B cell (primary cell): ENCODE measurements around the gene CLK2. TPM values are rescaled to one million over a fixed set of nuclear protein-coding genes. Genes with fewer than 3 reads are reported as not detected.
"Not testable (repeated sequence)": the region's sequence is repeated elsewhere in the genome, so short reads cannot be mapped to it uniquely, and the experiment has no call there.

Experiments
- ATAC-seq: fragments of 200-7000 bp; cut with Tn5 transposase; one replicate; pipeline ENCODE4 v1.10.0; 2021; ENCODE audit warnings: low read depth, mild to moderate bottlenecking, moderate number of reproducible peaks, moderate library complexity
- CTCF ChIA-PET: fragments of 350-600 bp; sonication (Branson Sonifier 250); formaldehyde crosslinking; loops from one replicate; lab custom pipeline; 2021; ENCODE audit warnings: antibody characterized with exemption, inconsistent platforms; lab: Charles Lee
- POLR2A ChIA-PET: fragments of 350-600 bp; sonication (Branson Sonifier 250); formaldehyde crosslinking; loops from one replicate; lab custom pipeline; 2021; ENCODE audit warnings: antibody characterized with exemption; lab: Charles Lee
- DNase-seq: peaks from one replicate; pipeline ENCODE4 v3.0.0; 2013
- H2AFZ ChIP-seq: 2 replicates; pipeline ENCODE4 v1.6.1; 2012; ENCODE audit warnings: mild to moderate bottlenecking, low read depth, low read length; ENCODE audit not compliant: insufficient read depth, poor library complexity, severe bottlenecking
- H3K27ac ChIP-seq, 2 donors: 1 replicate in 1 of 2; 2 replicates in 1 of 2; pipeline ENCODE4 v1.5.1; 2012 to 2013; ENCODE audit warnings: low read length in 2 of 2, mild to moderate bottlenecking in 2 of 2, moderate library complexity in 1 of 2
- H3K27me3 ChIP-seq, 4 experiments: fragments of 200-600 bp in 1 of 4; sonication (generic) in 1 of 4; replicated peaks in 1 of 4; 1 replicate in 2 of 4; 2 replicates in 2 of 4; pipeline versions ENCODE4 v1.6.1 to v1.7.0; 2013 to 2016; ENCODE audit warnings: low read length in 3 of 4, mild to moderate bottlenecking in 2 of 4, mixed read lengths in 1 of 4, moderate library complexity in 1 of 4; ENCODE audit not compliant: insufficient read depth in 4 of 4, control insufficient read depth in 3 of 4; ENCODE audit errors: control extremely low read depth in 1 of 4
- H3K36me3 ChIP-seq, 2 experiments: replicated peaks in 1 of 2; 1 replicate in 1 of 2; 2 replicates in 1 of 2; pipeline versions ENCODE4 v1.6.1 to v1.7.1; 2013; ENCODE audit warnings: low read length in 1 of 2; ENCODE audit not compliant: insufficient read depth in 2 of 2, control insufficient read depth in 1 of 2; ENCODE audit errors: control extremely low read depth in 1 of 2, extremely low read depth in 1 of 2
- H3K4me1 ChIP-seq, 2 donors: fragments of 200-600 bp in 1 of 2; sonication (generic) in 1 of 2; 1 replicate in 1 of 2; 2 replicates in 1 of 2; pipeline versions ENCODE4 v1.5.1 to v1.6.1; 2013 to 2017; ENCODE audit warnings: low read length in 2 of 2; ENCODE audit not compliant: control insufficient read depth in 2 of 2, insufficient read depth in 2 of 2
- H3K4me2 ChIP-seq: replicated peaks from 2 replicates; pipeline ENCODE3; 2012; ENCODE audit warnings: mild to moderate bottlenecking, low read depth, low read length; ENCODE audit not compliant: poor library complexity, severe bottlenecking
- H3K4me3 ChIP-seq, 5 experiments: fragments of 200-600 bp in 1 of 5; sonication (generic) in 1 of 5; 1 replicate in 3 of 5; 2 replicates in 2 of 5; pipeline versions ENCODE4 v1.5.1 to v1.7.0; 2011 to 2016; ENCODE audit warnings: low read length in 4 of 5, mild to moderate bottlenecking in 4 of 5, low read depth in 2 of 5, control low read depth in 1 of 5, moderate library complexity in 1 of 5; ENCODE audit not compliant: insufficient read depth in 1 of 5; ENCODE audit errors: control extremely low read depth in 1 of 5, extremely low read depth in 1 of 5
- H3K79me2 ChIP-seq: fragments of 200-600 bp; sonication (generic); one replicate; pipeline ENCODE4 v1.6.0; 2016; ENCODE audit warnings: low read length; ENCODE audit not compliant: control insufficient read depth, insufficient read depth
- H3K9ac ChIP-seq: fragments of 200-600 bp; sonication (generic); 2 replicates; pipeline ENCODE4 v1.6.1; 2017; ENCODE audit warnings: mild to moderate bottlenecking, low read length, moderate library complexity
- H3K9me3 ChIP-seq, 3 donors: one replicate each; pipeline versions ENCODE4 v1.6.1 to v1.7.1; 2013; ENCODE audit warnings: low read length in 2 of 3; ENCODE audit not compliant: control insufficient read depth in 2 of 3, insufficient read depth in 1 of 3; ENCODE audit errors: control extremely low read depth in 1 of 3
- H4K20me1 ChIP-seq: 2 replicates; pipeline ENCODE4 v1.6.0; 2012; ENCODE audit warnings: mild to moderate bottlenecking, low read length; ENCODE audit not compliant: insufficient read depth, control insufficient read depth, poor library complexity, severe bottlenecking
- H3K27ac Mint-ChIP-seq: one replicate; pipeline ENCODE4 v1.8.0; 2021; ENCODE audit warnings: mixed read lengths
- H3K27me3 Mint-ChIP-seq: one replicate; pipeline ENCODE4 v1.8.0; 2021; ENCODE audit warnings: mixed read lengths
- H3K4me1 Mint-ChIP-seq: one replicate; pipeline ENCODE4 v1.8.0; 2021; ENCODE audit warnings: mixed read lengths
- H3K4me3 Mint-ChIP-seq: one replicate; pipeline ENCODE4 v1.8.0; 2021; ENCODE audit warnings: mixed read lengths
- H3K9me3 Mint-ChIP-seq: one replicate; pipeline ENCODE4 v1.8.0; 2022; ENCODE audit warnings: mixed read lengths; ENCODE audit not compliant: insufficient read depth
- EZH2 ChIP-seq: IDR thresholded peaks from 2 replicates; pipeline ENCODE4 v1.6.1; 2012; ENCODE audit warnings: borderline replicate concordance, low read depth, mild to moderate bottlenecking, moderate library complexity, low read length; ENCODE audit not compliant: insufficient read depth, poor library complexity, severe bottlenecking
- WGBS: methylation state at CpG from one replicate; pipeline ENCODE4 v1.1.5; 2013; ENCODE audit warnings: missing lambda C conversion rate; ENCODE audit not compliant: insufficient coverage; 5-methylcytosine and 5-hydroxymethylcytosine counted together
- intact Hi-C: fragments of 100-400 bp; cut with micrococcal nuclease; formaldehyde crosslinking; loops from one replicate; pipeline ENCODE4 v1.10.0; 2022
- polyA plus RNA-seq: library from polyadenylated mRNA; depleted of rRNA; stranded (reverse); fragments of >200 nt; gene quantifications from 2 replicates; pipeline ENCODE4 v1.2.3, GENCODE V29; 2012
- total RNA-seq, 2 donors: library from RNA; stranded (reverse); fragments of 120-200 nt in 1 of 2; gene quantifications; 1 replicate in 1 of 2; 2 replicates in 1 of 2; pipeline versions ENCODE4 v1.2.3 to v1.2.4, GENCODE V29; 2013 to 2022
- TF ChIP-seq, protein P1 (sequence below): fragments of 200-600 bp; IDR thresholded peaks from one replicate; pipeline ENCODE4 v1.8.0; 2022; ENCODE audit warnings: antibody characterized with exemption, mild to moderate bottlenecking

CLK2 gene
- total and polyA plus RNA-seq, 2 donors (not counting 1 experiment from before 2014, with no cell fraction given), result 152 to 161 TPM

DNA sequence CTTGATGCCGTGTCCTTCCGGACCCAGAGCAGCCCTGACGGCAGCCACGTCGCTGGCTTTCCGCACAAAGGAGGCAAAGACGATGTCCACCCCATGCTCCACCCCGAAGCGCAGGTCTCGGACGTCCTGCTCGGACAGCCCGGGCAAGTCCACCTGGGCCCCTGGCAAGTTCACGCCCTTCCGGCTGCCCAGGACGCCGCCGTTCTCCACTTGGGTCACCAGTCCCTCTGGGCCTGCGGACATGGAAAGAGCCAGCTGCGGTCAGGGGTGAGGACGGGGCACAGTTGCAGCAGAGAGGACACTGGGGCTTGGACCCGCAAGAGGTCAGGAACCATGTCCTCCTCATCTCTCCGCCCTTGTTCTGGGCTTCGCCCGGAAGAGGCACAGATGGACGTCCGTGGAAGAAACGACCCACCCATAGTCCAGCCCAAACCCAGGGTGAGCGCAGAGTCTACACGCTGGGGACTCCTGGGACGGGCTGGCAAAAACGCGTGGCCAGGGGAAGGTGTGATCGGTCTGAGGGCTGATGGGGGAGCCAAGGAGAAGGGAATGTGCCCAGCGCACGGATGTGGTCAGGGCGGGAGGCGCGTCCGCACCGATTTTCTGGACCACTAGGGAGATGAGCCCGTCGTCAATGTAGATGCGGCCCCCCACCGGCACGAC lies 21.3 kb upstream of the CLK2 start:
- peaks cover 7 to 10% of the 10 kb centered on the region in 2 donors for H3K4me1 ChIP-seq
- H3K36me3 ChIP-seq, result no peaks in the 10 kb centered on the region
- CTCF ChIA-PET, result no interaction called here
- peaks cover 0 to 26% (median 15%) of the 10 kb centered on the region in 4 experiments for H3K27me3 ChIP-seq
- H3K9me3 Mint-ChIP-seq, result no peaks in the 10 kb centered on the region
- peaks cover 38% of the 10 kb centered on the region for H3K27me3 Mint-ChIP-seq
- DNase-seq (no peak), ATAC-seq (no peak)
- intact Hi-C loops, result no loop called here
- H3K4me1 Mint-ChIP-seq, result peaks cover 10% of the 10 kb centered on the region
- no peak overlapping the region for H3K27ac Mint-ChIP-seq
- no peak overlapping the region for H3K4me3 Mint-ChIP-seq
- no peak overlapping the region for H3K4me3 ChIP-seq
- 36% methylated on average over 46 of the region's 46 CpGs for WGBS
- peak overlapping the region; percentile 23 for H3K4me2 ChIP-seq
- POLR2A ChIA-PET, result no interaction called here
- TF ChIP-seq, protein P1, sequence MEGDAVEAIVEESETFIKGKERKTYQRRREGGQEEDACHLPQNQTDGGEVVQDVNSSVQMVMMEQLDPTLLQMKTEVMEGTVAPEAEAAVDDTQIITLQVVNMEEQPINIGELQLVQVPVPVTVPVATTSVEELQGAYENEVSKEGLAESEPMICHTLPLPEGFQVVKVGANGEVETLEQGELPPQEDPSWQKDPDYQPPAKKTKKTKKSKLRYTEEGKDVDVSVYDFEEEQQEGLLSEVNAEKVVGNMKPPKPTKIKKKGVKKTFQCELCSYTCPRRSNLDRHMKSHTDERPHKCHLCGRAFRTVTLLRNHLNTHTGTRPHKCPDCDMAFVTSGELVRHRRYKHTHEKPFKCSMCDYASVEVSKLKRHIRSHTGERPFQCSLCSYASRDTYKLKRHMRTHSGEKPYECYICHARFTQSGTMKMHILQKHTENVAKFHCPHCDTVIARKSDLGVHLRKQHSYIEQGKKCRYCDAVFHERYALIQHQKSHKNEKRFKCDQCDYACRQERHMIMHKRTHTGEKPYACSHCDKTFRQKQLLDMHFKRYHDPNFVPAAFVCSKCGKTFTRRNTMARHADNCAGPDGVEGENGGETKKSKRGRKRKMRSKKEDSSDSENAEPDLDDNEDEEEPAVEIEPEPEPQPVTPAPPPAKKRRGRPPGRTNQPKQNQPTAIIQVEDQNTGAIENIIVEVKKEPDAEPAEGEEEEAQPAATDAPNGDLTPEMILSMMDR, result no peak
- no peak for TF ChIP-seq EZH2
- no peak overlapping the region for H3K9ac ChIP-seq
- no peaks in the 10 kb centered on the region for H4K20me1 ChIP-seq
- H3K27ac ChIP-seq, result no peak overlapping the region
- no peaks in the 10 kb centered on the region for H3K79me2 ChIP-seq
- peaks cover 0 to 2% (median 0%) of the 10 kb centered on the region in 3 donors for H3K9me3 ChIP-seq
- H2AFZ ChIP-seq, result no peak overlapping the region

DNA sequence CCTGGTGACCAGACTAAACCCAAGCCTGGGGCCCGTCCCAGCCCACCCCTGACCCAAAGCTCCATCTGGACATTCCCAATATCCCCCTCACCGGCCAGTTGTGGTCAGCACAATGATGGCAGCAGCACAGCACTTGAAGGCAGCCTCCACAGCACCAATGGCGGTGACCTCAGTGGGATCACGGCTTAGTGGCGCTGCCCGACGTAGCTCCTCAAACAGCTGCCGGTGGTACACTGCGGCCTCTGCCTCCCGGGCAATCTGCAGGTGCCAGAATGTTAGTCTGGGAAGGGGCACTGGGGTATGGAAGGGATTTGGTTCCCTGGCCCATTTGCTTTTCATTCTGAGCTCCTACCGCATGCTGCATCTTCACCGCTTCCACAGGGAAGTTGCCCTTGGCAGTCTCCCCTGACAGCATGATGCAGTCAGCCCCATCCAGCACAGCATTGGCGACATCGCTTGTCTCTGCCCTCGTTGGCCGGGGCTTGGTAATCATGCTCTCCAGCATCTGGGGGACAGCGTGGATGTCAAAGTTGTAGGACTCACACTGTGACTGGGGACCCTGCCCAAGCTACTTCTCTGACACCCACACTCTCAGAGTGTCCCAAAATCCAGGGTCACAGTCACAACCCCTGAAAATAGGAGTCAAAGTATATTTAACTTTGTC lies 19.9 kb upstream of the CLK2 start:
- intact Hi-C loops, result no loop called here
- H3K79me2 ChIP-seq, result no peaks in the 10 kb centered on the region
- ATAC-seq (no peak), DNase-seq (no peak)
- H3K9ac ChIP-seq, result no peak overlapping the region
- H3K27ac Mint-ChIP-seq, result no peak overlapping the region
- no peak overlapping the region for H3K4me3 ChIP-seq
- no peaks in the 10 kb centered on the region for H3K36me3 ChIP-seq
- H3K4me1 Mint-ChIP-seq, result peaks cover 10% of the 10 kb centered on the region
- 91% methylated on average over 17 of the region's 17 CpGs for WGBS
- H3K27me3 ChIP-seq, result peaks cover 0 to 26% (median 15%) of the 10 kb centered on the region in 4 experiments
- H3K4me3 Mint-ChIP-seq, result no peak overlapping the region
- H3K9me3 ChIP-seq, result peaks cover 0 to 2% (median 0%) of the 10 kb centered on the region in 3 donors
- peaks cover 38% of the 10 kb centered on the region for H3K27me3 Mint-ChIP-seq
- TF ChIP-seq, protein P1, result no peak
- no peak for TF ChIP-seq EZH2
- H3K27ac ChIP-seq, result no peak overlapping the region
- peaks cover 7 to 10% of the 10 kb centered on the region in 2 donors for H3K4me1 ChIP-seq
- ChIA-PET POLR2A (no interaction called here), CTCF (interaction anchor here (0.9 kb wide), 1 partner anchor 24 kb away, joined by 3 read pairs; no protein-coding TSS in a partner anchor)
- H3K4me2 ChIP-seq, result no peak overlapping the region
- H2AFZ ChIP-seq, result no peak overlapping the region
- no peaks in the 10 kb centered on the region for H4K20me1 ChIP-seq
- no peaks in the 10 kb centered on the region for H3K9me3 Mint-ChIP-seq

DNA sequence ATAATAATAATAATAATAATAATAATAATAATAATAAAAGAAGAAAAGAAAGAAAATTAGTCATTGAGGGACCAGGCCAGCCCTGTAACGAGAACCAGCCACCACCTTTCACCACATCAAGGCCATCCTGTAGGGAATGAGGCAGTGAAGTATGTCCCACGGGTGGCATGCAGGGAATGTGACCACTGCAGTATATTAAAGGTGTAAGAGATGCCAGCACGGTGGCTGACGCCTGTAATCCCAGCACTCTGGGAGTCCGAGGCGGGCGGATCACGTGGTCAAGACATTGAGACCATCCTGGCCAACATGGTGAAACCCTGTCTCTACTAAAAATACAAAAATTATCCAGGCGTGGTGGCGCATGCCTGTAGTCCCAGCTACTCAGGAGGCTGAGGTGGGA lies 17.7 kb upstream of the CLK2 start:
- H3K79me2 ChIP-seq, H3K27ac ChIP-seq, H3K4me2 ChIP-seq, H2AFZ ChIP-seq, H3K9me3 Mint-ChIP-seq, H3K9me3 ChIP-seq, H3K4me1 ChIP-seq, ATAC-seq, H3K4me3 Mint-ChIP-seq, CTCF ChIA-PET, POLR2A ChIA-PET, H3K4me1 Mint-ChIP-seq, H3K4me3 ChIP-seq, H3K9ac ChIP-seq, H3K36me3 ChIP-seq, DNase-seq, H3K27ac Mint-ChIP-seq, H4K20me1 ChIP-seq, intact Hi-C loops: not testable (repeated sequence)
- H3K27me3 ChIP-seq, result peaks cover 0 to 20% (median 13%) of the 10 kb centered on the region in 4 experiments
- WGBS, result 93% methylated on average over 7 of the region's 10 CpGs
- H3K27me3 Mint-ChIP-seq, result peaks cover 21% of the 10 kb centered on the region
